H9 (cell line): ENCODE data around the gene PAGR1. TPM values are rescaled to one million over a fixed set of nuclear protein-coding genes. Genes with fewer than 3 reads are reported as not detected.

Experiments used
- DNase-seq: peaks from one replicate; pipeline ENCODE4 v3.0.0-alpha.2; 2017
- H2AFZ ChIP-seq: one replicate; pipeline ENCODE4 v1.6.1; 2013; ENCODE audit warnings: mild to moderate bottlenecking, low read length, control low read depth, moderate library complexity
- H2AK5ac ChIP-seq: 2 replicates; pipeline ENCODE4 v1.6.1; 2013; ENCODE audit warnings: low read length, control low read depth, mixed read lengths; ENCODE audit not compliant: insufficient read length
- H2BK120ac ChIP-seq: one replicate; pipeline ENCODE4 v1.6.1; 2013; ENCODE audit warnings: low read depth, mild to moderate bottlenecking, low read length, control low read depth, inconsistent platforms; ENCODE audit not compliant: poor library complexity, severe bottlenecking
- H2BK12ac ChIP-seq: 2 replicates; pipeline ENCODE4 v1.6.1; 2013; ENCODE audit warnings: low read length, control low read depth, mixed read lengths, low read depth; ENCODE audit not compliant: insufficient read length
- H2BK15ac ChIP-seq: 2 replicates; pipeline ENCODE4 v1.6.1; 2013; ENCODE audit warnings: low read depth, low read length, control low read depth
- H2BK20ac ChIP-seq: one replicate; pipeline ENCODE4 v1.6.1; 2013; ENCODE audit warnings: low read depth, mild to moderate bottlenecking, low read length, control low read depth, inconsistent platforms; ENCODE audit not compliant: poor library complexity, severe bottlenecking
- H2BK5ac ChIP-seq: 2 replicates; pipeline ENCODE4 v1.6.1; 2013; ENCODE audit warnings: low read length, control low read depth, mixed read lengths; ENCODE audit not compliant: insufficient read length
- H3K14ac ChIP-seq: 2 replicates; pipeline ENCODE4 v1.6.1; 2013; ENCODE audit warnings: low read length, control low read depth; ENCODE audit not compliant: insufficient read depth
- H3K18ac ChIP-seq: 2 replicates; pipeline ENCODE4 v1.6.1; 2013; ENCODE audit warnings: low read depth, mild to moderate bottlenecking, mixed read lengths, low read length, control low read depth; ENCODE audit not compliant: insufficient read length
- H3K23ac ChIP-seq: 2 replicates; pipeline ENCODE4 v1.6.1; 2013; ENCODE audit warnings: low read length, control low read depth, mixed read lengths, low read depth; ENCODE audit not compliant: insufficient read length
- H3K23me2 ChIP-seq: 2 replicates; pipeline ENCODE4 v1.6.1; 2013; ENCODE audit warnings: low read depth, mild to moderate bottlenecking, mixed read lengths, low read length, control low read depth; ENCODE audit not compliant: insufficient read length, poor library complexity, severe bottlenecking
- H3K27ac ChIP-seq: 2 replicates; pipeline ENCODE4 v1.5.1; 2013; ENCODE audit warnings: low read length, control low read depth, mixed read lengths, low read depth; ENCODE audit not compliant: insufficient read length
- H3K27me3 ChIP-seq: 2 replicates; pipeline ENCODE4 v1.6.1; 2013; ENCODE audit warnings: low read length, control low read depth, inconsistent platforms; ENCODE audit not compliant: insufficient read depth
- H3K4ac ChIP-seq: 2 replicates; pipeline ENCODE4 v1.6.1; 2013; ENCODE audit warnings: low read depth, mild to moderate bottlenecking, control low read depth, inconsistent platforms, low read length, moderate library complexity
- H3K4me1 ChIP-seq: 2 replicates; pipeline ENCODE4 v1.6.1; 2013; ENCODE audit warnings: low read length, control low read depth, inconsistent platforms; ENCODE audit not compliant: insufficient read depth
- H3K4me2 ChIP-seq: 2 replicates; pipeline ENCODE4 v1.6.1; 2013; ENCODE audit warnings: low read length, control low read depth, mixed read lengths; ENCODE audit not compliant: insufficient read length, insufficient read depth
- H3K56ac ChIP-seq: 2 replicates; pipeline ENCODE4 v1.6.1; 2013; ENCODE audit warnings: low read depth, mild to moderate bottlenecking, mixed read lengths, low read length, control low read depth; ENCODE audit not compliant: insufficient read length
- H3K79me1 ChIP-seq: 2 replicates; pipeline ENCODE4 v1.6.1; 2013; ENCODE audit warnings: low read depth, mild to moderate bottlenecking, moderate library complexity, low read length, control low read depth, inconsistent platforms; ENCODE audit not compliant: insufficient read depth, poor library complexity, severe bottlenecking
- H3K79me2 ChIP-seq: 2 replicates; pipeline ENCODE4 v1.6.1; 2013; ENCODE audit warnings: low read length, control low read depth, inconsistent platforms; ENCODE audit not compliant: insufficient read depth
- H3K9ac ChIP-seq: 2 replicates; pipeline ENCODE4 v1.6.1; 2013; ENCODE audit warnings: low read length, control low read depth, mixed read lengths; ENCODE audit not compliant: insufficient read length; ENCODE audit errors: extremely low read depth
- H3K9me3 ChIP-seq: one replicate; pipeline ENCODE4 v1.6.1; 2013; ENCODE audit warnings: low read depth, low read length, inconsistent platforms; ENCODE audit not compliant: control insufficient read depth
- H3T11ph ChIP-seq: one replicate; pipeline ENCODE4 v1.6.1; 2013; ENCODE audit warnings: mild to moderate bottlenecking, low read length, control low read depth, inconsistent platforms
- H4K20me1 ChIP-seq: one replicate; pipeline ENCODE4 v1.6.1; 2013; ENCODE audit not compliant: control insufficient read depth, insufficient read length, insufficient read depth
- H4K5ac ChIP-seq: 2 replicates; pipeline ENCODE4 v1.6.1; 2013; ENCODE audit warnings: low read depth, mild to moderate bottlenecking, mixed read lengths, low read length, control low read depth; ENCODE audit not compliant: insufficient read length
- H4K8ac ChIP-seq: replicated peaks from 2 replicates; pipeline ENCODE4 v1.6.1; 2013; ENCODE audit warnings: low read length, control low read depth, mixed read lengths, low read depth; ENCODE audit not compliant: insufficient read length
- H4K91ac ChIP-seq: 2 replicates; pipeline ENCODE4 v1.6.1; 2013; ENCODE audit warnings: low read depth, mild to moderate bottlenecking, moderate library complexity, mixed read lengths, low read length, control low read depth; ENCODE audit not compliant: insufficient read length
- H3K27ac Mint-ChIP-seq, 3 experiments: 2 replicates in 2 of 3; 3 replicates in 1 of 3; pipeline ENCODE4 v1.8.0; 2020 to 2021; ENCODE audit warnings: mixed read lengths in 3 of 3, mild to moderate bottlenecking in 1 of 3, moderate library complexity in 1 of 3
- H3K27me3 Mint-ChIP-seq: 2 replicates; pipeline ENCODE4 v1.8.0; 2021; ENCODE audit warnings: low read depth, mild to moderate bottlenecking, moderate library complexity, mixed read lengths
- H3K36me3 Mint-ChIP-seq, 3 experiments: 2 replicates in 2 of 3; 3 replicates in 1 of 3; pipeline ENCODE4 v1.8.0; 2020 to 2021; ENCODE audit warnings: low read depth in 3 of 3, mixed read lengths in 3 of 3; ENCODE audit not compliant: insufficient read depth in 1 of 3
- H3K4me1 Mint-ChIP-seq, 2 experiments: 2 replicates each; pipeline ENCODE4 v1.8.0; 2020; ENCODE audit warnings: mixed read lengths in 2 of 2
- H3K4me3 Mint-ChIP-seq, 2 experiments: 2 replicates in 1 of 2; 3 replicates in 1 of 2; pipeline ENCODE4 v1.8.0; 2020 to 2021; ENCODE audit warnings: mild to moderate bottlenecking in 2 of 2, mixed read lengths in 2 of 2, moderate library complexity in 1 of 2
- H3K9me3 Mint-ChIP-seq, 2 experiments: 2 replicates in 1 of 2; 3 replicates in 1 of 2; pipeline ENCODE4 v1.8.0; 2020; ENCODE audit warnings: mild to moderate bottlenecking in 2 of 2, mixed read lengths in 2 of 2, moderate library complexity in 1 of 2
- WGBS: extraction: QIAGEN DNeasy Blood & Tissue Kit; methylation state at CpG from one replicate; pipeline ENCODE4 v1.1.7; 2013; ENCODE audit warnings: missing lambda C conversion rate, low lambda C conversion rate, mixed read lengths; ENCODE audit not compliant: insufficient read length; ENCODE audit errors: extremely low coverage; 5-methylcytosine and 5-hydroxymethylcytosine counted together
- total RNA-seq: library from RNA; stranded (reverse); gene quantifications from 2 replicates; pipeline ENCODE4 v1.2.1, GENCODE V29; 2021
- TF ChIP-seq, protein P1 (sequence below): fragments of 200-600 bp; sonication (generic); conservative IDR thresholded peaks from 3 replicates; pipeline ENCODE4 v1.8.0; 2021; ENCODE audit warnings: antibody characterized with exemption, mild to moderate bottlenecking

The PAGR1 gene
- total RNA-seq, 1 experiment from 2014 or later, result 65.3 TPM

DNA sequence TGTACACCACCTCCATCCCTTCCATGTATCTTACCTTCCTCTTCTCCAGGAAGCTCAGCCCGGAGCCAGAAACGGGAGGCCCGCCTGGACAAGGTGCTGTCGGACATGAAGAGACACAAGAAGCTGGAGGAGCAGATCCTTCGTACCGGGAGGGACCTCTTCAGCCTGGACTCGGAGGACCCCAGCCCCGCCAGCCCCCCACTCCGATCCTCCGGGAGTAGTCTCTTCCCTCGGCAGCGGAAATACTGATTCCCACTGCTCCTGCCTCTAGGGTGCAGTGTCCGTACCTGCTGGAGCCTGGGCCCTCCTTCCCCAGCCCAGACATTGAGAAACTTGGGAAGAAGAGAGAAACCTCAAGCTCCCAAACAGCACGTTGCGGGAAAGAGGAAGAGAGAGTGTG is 3.6 kb downstream of the PAGR1 start:
- no peak overlapping the region for H3K18ac ChIP-seq
- no peak overlapping the region for H3K9ac ChIP-seq
- peaks cover 10% of the 10 kb centered on the region for H3K23me2 ChIP-seq
- no peaks in the 10 kb centered on the region; a peak in 1 of 5 replicates for H3K9me3 Mint-ChIP-seq
- no peak overlapping the region for H3K27ac ChIP-seq
- no peaks in the 10 kb centered on the region for H3K79me1 ChIP-seq
- no peak overlapping the region for H4K8ac ChIP-seq
- DNase-seq, result no peak
- H2BK15ac ChIP-seq, result no peak overlapping the region
- peaks cover 24 to 38% (median 35%) of the 10 kb centered on the region in 3 experiments for H3K36me3 Mint-ChIP-seq
- no peaks in the 10 kb centered on the region for H4K20me1 ChIP-seq
- H2BK5ac ChIP-seq, result no peak overlapping the region
- H3K4ac ChIP-seq, result no peak overlapping the region
- H3K14ac ChIP-seq, result no peak overlapping the region
- H2BK20ac ChIP-seq, result no peak overlapping the region
- H2BK12ac ChIP-seq, result no peak overlapping the region
- no peak overlapping the region for H4K91ac ChIP-seq
- H4K5ac ChIP-seq, result no peak overlapping the region
- no peaks in the 10 kb centered on the region for H3K9me3 ChIP-seq
- H2BK120ac ChIP-seq, result no peak overlapping the region
- WGBS, result no CpG with 5 or more reads among the region's 15 CpGs
- H2AFZ ChIP-seq, result no peak overlapping the region
- H3K27me3 ChIP-seq, result no peaks in the 10 kb centered on the region
- no peak overlapping the region for H2AK5ac ChIP-seq
- no peaks in the 10 kb centered on the region for H3K79me2 ChIP-seq
- peak overlapping the region in 2 of 3 experiments; percentile 27 to 71; a peak in 3 of 7 replicates for H3K27ac Mint-ChIP-seq
- no peak overlapping the region for H3T11ph ChIP-seq
- no peak overlapping the region for H3K4me2 ChIP-seq
- H3K4me1 Mint-ChIP-seq, result peaks cover 37 to 45% of the 10 kb centered on the region in 2 experiments
- H3K4me1 ChIP-seq, result no peaks in the 10 kb centered on the region; the same call in 1 of the 2 replicates
- H3K4me3 Mint-ChIP-seq, result no peak overlapping the region
- no peaks in the 10 kb centered on the region; the same call in 1 of the 2 replicates for H3K27me3 Mint-ChIP-seq
- no peak overlapping the region for H3K23ac ChIP-seq
- H3K56ac ChIP-seq, result no peak overlapping the region
- TF ChIP-seq, protein P1, sequence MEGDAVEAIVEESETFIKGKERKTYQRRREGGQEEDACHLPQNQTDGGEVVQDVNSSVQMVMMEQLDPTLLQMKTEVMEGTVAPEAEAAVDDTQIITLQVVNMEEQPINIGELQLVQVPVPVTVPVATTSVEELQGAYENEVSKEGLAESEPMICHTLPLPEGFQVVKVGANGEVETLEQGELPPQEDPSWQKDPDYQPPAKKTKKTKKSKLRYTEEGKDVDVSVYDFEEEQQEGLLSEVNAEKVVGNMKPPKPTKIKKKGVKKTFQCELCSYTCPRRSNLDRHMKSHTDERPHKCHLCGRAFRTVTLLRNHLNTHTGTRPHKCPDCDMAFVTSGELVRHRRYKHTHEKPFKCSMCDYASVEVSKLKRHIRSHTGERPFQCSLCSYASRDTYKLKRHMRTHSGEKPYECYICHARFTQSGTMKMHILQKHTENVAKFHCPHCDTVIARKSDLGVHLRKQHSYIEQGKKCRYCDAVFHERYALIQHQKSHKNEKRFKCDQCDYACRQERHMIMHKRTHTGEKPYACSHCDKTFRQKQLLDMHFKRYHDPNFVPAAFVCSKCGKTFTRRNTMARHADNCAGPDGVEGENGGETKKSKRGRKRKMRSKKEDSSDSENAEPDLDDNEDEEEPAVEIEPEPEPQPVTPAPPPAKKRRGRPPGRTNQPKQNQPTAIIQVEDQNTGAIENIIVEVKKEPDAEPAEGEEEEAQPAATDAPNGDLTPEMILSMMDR, result peak; percentile 45; the same call in 2 of the 3 replicates
